Activated naive CD4-positive, alpha-beta T cell treated with Interleukin-2 at 50 U/mL for 16 hours (primary cell): ENCODE results near the gene SLCO1A2.
"Not testable (repeated sequence)": the region's sequence is repeated elsewhere in the genome, so short reads cannot be mapped to it uniquely, and the experiment has no call there.

Experiments used
- DNase-seq: peaks from one replicate; pipeline ENCODE4 v3.0.0-alpha.2; 2020

Gene SLCO1A2, protein sequence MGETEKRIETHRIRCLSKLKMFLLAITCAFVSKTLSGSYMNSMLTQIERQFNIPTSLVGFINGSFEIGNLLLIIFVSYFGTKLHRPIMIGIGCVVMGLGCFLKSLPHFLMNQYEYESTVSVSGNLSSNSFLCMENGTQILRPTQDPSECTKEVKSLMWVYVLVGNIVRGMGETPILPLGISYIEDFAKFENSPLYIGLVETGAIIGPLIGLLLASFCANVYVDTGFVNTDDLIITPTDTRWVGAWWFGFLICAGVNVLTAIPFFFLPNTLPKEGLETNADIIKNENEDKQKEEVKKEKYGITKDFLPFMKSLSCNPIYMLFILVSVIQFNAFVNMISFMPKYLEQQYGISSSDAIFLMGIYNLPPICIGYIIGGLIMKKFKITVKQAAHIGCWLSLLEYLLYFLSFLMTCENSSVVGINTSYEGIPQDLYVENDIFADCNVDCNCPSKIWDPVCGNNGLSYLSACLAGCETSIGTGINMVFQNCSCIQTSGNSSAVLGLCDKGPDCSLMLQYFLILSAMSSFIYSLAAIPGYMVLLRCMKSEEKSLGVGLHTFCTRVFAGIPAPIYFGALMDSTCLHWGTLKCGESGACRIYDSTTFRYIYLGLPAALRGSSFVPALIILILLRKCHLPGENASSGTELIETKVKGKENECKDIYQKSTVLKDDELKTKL

DNA sequence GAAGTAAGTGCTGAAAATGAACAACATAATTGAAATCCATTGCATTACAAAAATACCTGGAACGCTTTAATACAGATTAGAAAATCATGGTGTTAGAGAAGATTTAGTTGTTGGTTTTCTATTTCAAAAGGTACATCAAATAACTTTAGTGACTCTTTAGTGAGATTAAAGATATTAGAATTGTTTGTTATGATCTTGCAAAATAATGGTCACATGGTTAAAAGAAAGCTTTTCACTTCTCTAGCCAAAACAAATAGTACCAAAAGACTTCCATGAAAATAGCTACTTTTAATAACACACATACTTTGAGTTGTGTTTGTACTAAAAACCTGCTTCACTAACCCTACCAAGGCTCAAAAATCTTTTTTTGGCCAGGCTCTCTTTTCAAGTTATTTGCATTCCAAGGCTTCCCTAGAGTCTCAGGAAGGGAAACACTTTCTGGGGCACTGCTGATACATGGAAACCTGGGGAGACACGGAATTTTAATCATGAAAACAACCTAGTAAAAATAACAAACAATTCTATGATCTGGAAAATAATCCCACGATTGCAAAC lies at the start of gene SLCO1A2:
Gene SLCO1A2, minus strand, starts transcription at position 147 of the 555 bp plus-strand sequence. CDS start 270 bp downstream, outside the sequence.
- DNase-seq: no peak

DNA sequence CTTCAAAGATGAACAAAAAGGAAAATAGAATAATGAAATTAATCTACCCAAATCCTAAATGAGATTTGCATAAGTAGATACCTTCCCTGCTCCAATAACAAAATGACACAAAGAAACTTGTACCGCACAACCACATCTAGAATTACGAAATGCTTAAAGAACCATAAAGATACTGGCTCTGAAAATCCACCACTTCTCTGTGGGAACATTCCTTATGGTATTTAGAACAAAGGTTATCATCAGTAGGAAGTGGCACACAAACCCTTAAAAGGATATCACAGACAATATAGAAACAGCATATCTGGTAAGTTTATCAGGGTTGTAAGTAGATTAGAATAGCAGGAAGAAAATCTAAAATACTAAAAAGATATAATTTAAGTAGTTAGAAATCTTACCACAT lies 49.5 kb upstream of the SLCO1A2 start:
- DNase-seq: no peak

DNA sequence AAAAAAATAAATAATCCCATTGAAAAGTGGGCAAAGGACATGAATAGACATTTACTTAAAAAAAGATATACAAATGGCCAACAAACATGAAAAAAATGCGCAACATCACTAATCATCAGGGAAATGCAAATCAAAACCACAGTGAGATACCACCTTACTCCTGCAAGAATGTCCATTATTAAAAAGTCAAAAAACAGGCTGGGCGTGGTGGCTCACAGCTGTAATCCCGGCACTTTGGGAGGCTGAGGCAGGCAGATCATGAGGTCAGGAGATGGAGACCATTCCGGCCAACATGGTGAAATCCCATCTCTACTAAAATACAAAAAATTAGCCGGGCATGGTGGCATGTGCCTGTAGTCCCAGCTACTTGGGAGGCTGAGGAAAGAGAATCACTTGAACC lies 46.6 kb upstream of the SLCO1A2 start:
- DNase-seq: not testable (repeated sequence)

DNA sequence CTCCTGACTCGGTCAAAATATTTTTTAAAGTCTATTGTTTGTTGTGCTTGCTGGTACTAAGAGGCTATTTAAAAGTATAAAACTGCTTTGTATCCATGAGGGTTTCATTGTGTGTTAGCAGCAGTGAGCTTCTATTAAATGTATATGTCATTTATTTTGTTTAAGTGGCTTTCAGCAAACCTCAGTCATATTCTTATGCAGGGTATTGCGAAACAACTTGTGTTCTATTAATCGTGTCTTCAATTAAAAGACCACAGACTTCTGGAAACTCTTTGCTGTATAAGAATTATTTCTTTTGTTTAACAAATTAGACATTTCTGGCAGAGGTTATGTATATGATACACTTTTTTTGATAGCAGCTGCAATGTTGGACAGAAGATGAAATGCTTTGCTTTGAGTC lies 44.5 kb upstream of the SLCO1A2 start:
- no peak for DNase-seq

DNA sequence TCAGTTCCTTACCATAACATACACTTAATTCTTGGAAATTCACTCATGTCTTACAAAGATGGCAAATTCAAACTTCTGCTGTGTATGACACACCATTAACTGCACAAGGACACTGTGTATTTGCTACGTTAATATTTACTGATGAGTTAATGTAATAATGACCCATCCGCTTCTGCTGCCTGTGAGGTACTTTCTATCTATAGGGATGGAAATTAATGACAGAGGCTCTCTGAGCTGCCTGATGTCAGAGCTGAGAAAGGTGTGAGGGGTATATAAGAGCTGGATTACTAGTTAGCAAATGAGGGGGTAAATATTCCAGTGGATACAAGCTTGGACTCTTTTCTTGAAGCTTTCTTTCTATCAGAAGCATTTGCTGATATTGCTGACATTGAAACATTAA lies 37.9 kb upstream of the SLCO1A2 start, which contains the start of gene IAPP:
Gene IAPP, plus strand, starts transcription at position 301 of the 400 bp plus-strand sequence. CDS start 450 bp downstream, outside the sequence.
- no peak for DNase-seq

DNA sequence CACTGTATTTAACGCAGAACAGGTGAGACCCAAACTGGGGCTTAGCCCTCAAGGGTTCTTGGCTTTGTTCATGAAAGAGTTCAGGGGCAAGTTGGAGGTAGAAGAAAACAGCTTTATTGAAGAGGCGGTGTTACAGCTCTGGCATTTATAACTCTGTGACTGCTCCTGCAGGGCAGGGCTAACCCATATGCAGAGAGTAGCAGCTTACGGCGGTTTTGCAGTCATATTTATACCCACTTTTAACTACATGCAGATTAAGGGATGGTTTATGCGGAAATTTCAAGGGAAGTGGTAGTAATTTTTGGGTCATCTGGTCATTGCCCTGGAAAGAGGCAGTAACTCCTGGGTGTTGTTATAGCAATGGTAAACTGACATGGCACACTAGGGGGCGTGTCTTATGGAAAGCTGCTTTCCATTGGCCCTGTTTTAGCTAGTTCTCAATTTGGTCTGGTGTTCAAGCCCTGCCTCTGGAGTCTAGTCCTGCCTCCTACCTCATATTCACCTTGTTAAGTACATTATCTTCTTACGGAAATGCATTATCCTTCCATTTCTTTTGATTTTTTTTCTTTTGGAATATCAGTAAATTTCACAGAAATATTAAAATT lies 36.2 kb upstream of the SLCO1A2 start:
- no peak for DNase-seq

DNA sequence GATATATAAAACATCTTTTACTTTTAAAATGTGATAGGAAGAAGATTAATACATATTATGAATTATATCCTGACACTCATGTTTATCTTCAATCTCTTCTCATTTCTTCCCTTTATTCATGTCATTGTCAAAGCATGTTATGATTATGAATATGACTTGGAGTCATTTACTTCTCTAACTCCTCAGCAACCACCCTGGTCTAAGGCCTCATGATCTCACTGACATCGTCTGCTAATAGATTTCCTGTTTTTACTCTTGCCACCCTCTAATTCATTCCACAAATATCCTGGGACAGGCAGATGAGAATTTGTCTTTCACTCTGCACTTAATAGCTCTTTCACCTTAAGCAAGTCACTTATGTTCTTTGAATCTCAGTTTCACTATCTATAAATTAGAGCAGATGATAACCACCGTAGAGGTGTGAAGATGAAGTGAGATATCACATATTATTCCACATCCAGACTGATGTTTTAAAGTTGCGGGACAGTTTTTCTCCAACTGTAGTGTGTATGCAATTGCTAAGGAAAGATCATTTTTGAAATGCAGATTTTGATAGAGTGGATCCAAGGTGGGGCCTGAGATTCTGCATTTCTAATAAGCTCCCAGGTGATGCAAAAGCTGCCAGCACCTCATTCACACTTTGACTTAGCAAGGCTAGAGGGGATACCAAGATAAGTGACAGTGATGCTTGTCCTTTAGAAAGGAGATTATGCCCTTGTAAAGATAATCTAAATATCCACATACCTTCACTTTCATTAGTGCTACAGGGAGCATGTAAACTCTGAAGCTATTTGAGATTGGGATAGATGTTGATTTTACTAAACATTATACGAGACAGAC lies 34.6 kb upstream of the SLCO1A2 start:
- no peak for DNase-seq

DNA sequence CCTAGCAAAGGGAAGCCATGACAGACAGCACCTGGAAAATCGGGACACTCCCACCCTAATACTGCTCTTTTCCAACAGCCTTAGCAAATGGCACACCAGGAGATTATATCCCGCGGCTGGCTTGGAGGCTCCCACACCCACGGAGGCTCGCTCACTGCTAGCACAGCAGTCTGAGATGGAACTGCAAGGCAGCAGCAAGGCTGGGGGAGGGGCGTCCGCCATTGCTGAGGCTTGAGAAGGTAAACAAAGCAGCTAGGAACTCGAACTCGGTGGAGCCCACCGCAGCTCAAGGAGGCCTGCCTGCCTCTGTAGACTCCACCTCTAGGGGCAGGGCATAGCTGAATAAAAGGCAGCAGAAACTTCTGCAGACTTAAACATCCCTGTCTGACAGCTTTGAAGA lies 25.9 kb upstream of the SLCO1A2 start:
- not testable (repeated sequence) for DNase-seq

DNA sequence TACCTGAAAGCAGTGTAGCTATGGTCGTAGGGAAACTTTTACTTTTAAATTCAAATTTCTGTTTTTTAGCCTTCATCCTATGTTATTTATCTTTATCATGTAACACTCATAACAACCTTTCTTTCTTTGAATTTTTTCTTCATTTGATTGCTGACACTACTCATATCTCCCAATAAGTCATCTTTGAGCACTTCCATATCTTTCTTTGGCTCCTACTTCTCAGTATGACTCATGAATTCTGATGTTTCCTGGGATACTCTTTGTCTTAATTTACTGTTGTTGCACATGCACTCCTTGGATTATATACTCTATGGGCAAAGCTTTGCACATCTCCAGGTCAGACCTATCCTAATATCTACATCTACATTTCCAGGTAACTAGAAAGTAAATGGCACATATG lies 19.9 kb upstream of the SLCO1A2 start:
- DNase-seq: no peak

DNA sequence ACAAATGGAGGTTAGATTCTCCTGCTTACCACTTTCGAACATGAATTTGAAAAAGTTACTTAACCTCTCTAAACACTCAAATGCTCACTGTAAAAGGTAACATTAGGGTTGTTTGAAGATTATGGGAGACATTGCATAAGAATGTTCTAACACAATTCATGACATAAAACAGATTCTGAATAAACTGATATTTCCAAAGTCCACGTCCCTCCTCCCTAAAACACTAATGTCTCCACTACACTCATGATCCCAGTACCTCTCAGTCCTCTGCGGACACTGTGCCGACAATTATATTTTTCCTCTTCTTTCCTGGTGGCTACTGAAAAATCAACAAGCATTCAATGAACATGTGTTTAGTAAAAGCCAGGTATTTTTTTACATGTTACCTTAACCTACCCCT lies 19.2 kb upstream of the SLCO1A2 start:
- DNase-seq: no peak

DNA sequence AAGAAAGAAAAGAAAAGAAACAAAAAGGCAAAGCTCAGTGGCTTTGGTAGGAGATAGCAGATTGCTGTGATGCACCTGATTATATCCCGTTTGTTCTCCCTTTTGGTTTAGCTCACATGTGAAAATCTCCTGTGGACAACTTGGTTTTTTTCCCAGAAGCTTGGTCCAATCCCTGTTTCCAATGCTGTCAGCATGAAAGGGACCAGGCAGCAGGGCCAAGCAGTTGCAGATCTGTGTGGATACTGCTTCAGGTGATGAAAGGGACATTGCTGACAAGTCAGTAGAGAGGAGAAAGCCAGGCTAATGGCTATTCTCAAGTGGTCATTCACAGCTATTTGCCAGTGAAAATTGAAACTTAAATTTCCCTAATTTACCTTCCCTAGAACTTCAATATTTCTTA lies 18.8 kb upstream of the SLCO1A2 start:
- DNase-seq: no peak

DNA sequence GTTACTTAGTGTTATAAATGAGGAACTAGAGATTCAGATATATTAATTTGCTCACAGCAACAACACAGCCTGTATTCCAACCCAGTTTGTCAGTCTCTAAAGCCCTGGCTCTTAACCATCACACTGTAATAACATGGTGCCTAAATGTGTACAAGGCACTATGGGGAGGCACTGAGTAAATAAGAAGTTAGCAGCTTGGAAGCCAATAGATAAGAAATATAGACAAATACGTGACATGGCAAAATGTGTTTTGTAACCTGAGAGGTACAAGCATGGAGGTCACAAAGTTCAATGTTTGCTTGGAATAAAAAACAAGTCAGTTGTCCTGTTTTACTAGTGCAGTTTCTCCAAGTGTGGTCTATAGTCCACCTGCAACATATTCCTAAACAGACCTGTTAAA lies 16.3 kb upstream of the SLCO1A2 start:
- DNase-seq: no peak

DNA sequence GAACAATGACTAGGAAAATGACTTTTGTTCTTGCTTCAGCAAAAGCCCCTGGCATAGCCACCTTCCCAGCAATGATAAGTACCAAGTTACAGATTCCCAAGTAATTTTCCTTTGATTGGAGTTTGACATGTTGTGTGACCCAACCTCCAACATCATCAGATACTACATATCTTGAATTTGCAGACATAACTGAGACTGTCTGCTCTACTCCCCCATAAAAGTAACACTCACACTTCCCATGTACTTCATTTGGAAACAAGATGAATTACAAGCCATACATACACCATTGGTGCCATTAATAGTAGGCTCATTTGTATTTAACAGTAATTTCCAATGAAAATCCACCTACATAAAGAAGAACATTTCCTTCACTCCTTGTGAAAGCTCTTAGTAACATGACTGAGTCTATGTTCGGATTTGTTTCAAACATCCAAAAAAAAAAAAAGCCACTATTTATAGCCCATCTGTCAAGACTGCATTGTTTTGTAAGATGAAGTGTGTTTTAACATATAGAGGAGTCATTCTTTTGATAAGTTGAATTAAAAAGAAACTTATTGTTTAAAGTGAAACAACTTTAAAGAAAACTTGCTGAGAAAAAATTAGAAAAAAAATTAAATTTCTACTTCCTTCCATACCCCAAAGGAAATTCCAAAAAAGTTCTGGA lies 12.0 kb upstream of the SLCO1A2 start:
- no peak for DNase-seq

DNA sequence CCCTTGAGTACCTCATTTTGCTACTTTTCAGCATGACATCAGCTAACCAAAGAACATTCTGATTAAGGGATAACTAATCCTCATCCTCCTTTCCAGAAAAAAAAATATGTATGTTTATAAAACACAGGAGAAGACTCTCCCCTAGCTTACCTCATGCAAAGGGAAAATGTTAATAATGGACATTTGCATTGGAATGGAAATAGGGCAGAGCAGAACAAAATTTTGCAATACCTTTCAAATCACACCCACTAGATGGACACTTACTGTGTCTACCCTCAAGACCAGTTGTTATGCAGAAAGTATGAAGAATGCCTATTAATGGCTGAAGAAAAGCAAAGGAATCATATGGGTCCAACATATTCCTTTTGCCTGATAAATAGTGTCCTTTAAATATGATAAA lies 8.9 kb upstream of the SLCO1A2 start:
- no peak for DNase-seq

DNA sequence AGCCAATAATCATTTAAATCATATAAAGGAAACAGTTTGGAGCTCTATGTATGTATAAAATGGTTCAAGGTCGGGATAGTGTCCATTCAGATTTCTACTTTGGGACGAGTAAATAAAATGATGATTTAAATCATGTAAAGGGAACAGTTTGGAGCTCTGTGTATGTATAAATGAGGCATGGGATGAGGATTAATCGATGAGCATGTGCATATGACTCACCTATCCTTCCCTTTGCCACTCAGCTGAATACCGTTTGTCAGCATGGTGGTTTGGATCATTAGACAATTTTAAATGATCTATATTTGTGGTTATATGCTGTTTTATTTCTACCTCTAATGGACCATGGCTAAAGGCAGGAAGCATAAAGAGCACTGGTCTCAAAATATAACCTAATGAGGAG lies 7.1 kb upstream of the SLCO1A2 start:
- DNase-seq: no peak

DNA sequence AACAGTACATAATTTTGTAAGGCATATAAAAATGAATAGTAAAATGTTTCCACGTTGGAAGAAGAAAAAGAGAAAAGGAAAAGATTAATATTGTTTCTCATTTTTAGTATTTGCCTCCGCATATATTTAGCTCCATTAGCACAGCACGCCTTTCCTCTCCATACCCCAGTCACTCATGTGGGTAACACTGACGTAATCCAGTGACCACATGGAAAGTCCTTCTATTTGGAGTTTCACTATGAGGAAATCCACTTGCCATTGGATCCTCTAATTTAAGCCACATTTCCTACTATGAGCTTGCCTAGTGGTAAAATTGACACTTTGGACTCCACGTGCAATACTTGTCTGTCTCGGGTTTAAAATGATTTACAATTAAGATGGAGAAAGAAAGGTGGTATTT lies 5.7 kb upstream of the SLCO1A2 start:
- DNase-seq: no peak

DNA sequence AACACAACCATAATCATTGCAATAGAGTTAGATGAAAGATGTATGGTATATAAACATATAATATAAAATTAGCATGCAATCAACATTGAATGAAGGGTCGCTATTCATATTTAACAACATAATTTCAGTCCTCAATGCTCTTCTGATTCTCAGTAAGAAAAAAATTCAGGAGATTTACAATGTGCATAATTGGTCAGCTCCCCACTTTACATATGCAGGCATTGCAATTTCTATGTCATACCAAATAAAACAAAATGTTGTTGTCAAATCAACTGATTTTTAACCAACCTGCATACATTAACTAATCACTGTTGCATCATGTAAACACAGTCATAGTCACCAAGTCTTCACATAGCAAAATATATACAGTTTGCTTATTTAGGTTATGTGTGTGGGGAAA lies 5.2 kb upstream of the SLCO1A2 start:
- no peak for DNase-seq

DNA sequence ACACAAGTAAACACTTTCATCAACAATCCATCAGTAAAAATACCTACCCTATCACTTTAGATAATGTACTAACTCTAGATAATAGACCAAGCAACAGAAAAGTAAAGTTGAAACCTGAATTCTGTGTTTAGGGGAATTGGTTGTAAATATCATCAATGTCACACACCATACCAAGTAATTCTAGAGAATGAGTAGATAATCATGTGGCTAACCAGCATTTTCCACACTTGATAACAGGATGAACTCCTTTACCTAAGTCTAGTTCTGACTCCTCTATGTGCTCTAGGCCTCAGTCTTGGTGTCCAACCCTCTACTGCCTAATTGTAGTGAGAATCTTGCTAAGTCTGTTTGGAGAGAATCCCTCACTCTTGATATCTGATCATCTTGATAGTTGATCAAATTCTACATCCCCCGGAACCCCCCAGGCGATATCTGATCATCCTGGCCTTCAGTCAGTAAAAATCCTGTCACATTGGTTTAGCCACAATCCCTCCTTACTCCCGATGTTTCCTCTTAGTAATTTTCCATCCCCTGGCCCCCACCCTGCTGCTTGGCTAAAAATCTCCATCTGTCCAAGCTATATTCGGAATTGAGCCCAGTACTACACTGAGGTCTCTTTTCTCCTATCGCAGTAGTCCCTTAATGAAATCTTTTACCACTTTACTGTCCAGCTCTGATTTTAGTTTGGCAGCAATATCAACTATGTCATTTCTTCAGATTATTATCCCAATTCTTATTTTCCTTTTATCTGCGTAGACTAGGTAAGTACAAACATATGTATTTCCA lies 3.4 kb upstream of the SLCO1A2 start:
- DNase-seq: no peak

DNA sequence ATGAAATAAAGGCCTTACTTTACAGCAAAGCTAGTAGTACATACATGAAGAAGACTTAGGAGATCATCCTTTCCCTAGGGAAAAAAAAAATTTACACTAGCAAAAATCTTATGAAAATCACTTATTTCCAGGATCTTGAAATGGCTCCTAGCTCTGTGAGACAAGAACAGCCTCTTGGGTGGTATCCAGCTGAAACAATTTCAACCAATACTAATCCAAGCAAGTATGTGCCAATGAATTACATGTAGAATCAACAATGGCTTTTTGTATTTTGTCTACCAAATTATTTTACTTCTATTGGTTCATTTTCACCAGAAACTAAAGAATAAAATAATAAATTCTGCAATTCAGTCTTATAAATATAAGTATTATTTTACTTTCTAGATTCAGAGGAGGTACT lies 2.7 kb upstream of the SLCO1A2 start:
- no peak for DNase-seq

DNA sequence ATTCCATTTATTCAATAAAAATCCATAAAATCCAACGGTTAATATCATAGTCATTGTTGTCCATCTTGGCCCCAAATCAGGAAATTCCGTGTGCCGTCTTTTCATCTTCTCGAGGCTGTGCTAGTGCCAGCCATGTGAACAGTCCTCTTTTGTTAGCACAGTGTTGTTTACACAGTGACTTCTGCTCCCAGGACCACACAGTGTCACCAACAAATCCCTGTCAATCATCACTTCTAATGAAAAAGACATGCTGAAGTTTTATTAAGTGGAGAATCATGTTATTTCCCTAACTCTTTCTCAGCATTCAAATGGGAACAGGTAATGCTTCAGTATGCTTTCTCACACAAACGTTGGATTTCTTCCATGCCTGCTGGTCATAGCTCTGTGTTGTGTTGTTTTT lies 1.9 kb upstream of the SLCO1A2 start:
- no peak for DNase-seq

DNA sequence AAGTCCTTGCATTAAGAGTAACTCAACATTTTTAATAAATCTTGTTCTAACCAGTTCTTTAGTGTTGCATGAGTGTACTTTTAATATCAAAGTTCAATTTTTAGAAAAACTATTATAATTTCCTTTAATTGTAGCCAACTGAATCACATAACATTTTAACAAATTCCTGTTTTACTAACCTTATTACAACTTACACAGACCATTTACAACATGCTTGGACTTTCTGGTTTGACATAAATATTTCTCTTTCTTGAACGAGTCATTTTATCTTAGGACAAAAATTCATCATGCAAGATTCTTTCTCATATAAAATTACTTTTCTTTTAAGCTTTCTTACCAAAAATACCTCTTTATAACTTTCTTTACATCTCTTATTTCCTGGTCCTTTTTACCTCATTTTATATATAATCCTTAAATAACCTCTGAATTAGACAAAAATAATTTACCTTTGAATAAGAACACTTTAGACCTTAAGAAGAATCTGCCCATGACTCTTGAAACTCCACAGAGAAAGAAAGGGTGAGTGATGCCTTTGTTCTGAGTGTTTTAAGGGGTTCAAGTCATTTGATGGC lies 3.9 kb downstream of the SLCO1A2 start:
- DNase-seq: no peak
